Measurements from ENCODE around the gene RNF138.

DNA sequence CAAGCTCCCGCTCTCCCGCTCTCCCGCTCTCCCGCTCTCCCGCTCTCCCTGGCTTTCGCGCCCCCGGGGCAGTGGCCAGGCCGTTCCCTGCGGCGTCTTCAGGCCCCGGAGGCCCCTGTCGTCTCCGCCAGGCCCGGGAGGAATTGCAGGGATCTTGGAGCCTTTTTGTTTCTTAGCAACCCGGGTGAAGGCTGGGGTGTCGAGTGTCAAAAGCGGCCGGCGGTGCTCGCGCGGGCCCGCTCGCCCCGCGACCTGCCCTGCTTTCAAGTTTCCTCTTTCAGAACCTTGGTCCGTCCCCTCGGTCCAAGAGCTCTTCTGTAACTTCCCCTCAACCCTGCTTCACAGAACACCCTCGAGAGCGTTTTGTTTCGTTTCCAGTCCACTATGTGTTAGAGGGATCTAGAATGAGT lies 1.4 kb downstream of the RNF138 start:
- TF ChIP-seq, protein P1, sequence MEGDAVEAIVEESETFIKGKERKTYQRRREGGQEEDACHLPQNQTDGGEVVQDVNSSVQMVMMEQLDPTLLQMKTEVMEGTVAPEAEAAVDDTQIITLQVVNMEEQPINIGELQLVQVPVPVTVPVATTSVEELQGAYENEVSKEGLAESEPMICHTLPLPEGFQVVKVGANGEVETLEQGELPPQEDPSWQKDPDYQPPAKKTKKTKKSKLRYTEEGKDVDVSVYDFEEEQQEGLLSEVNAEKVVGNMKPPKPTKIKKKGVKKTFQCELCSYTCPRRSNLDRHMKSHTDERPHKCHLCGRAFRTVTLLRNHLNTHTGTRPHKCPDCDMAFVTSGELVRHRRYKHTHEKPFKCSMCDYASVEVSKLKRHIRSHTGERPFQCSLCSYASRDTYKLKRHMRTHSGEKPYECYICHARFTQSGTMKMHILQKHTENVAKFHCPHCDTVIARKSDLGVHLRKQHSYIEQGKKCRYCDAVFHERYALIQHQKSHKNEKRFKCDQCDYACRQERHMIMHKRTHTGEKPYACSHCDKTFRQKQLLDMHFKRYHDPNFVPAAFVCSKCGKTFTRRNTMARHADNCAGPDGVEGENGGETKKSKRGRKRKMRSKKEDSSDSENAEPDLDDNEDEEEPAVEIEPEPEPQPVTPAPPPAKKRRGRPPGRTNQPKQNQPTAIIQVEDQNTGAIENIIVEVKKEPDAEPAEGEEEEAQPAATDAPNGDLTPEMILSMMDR (IDR thresholded peaks at IDR 0.05) = no peak
- no peak for TF ChIP-seq POLR2A (IDR thresholded peaks at IDR 0.05)
- no peak for TF ChIP-seq POLR2AphosphoS5 (IDR thresholded peaks at IDR 0.05)
- no peak for TF ChIP-seq EP300 (IDR thresholded peaks at IDR 0.05)

Data from gastroesophageal sphincter (tissue), 3 donors.